IMR-90 (cell line): ENCODE measurements around the gene TMPRSS11A. TPM values are rescaled to one million over a fixed set of nuclear protein-coding genes. Genes with fewer than 3 reads are reported as not detected.

ENCODE experiments used
- ATAC-seq: fragments of 200-7000 bp; cut with Tn5 transposase; 2 replicates; pipeline ENCODE4 v1.9.1; 2020; ENCODE audit warnings: low read depth, mild to moderate bottlenecking, moderate library complexity
- BruUV-seq: library from RNA; stranded (reverse); fragments of 400-500 nt; replicated peaks from 2 replicates; lab custom pipeline; 2021; lab: Mats Ljungman, UMichigan
- CTCF ChIA-PET: fragments of 300-600 bp; formaldehyde crosslinking; extraction: SDS; loops from one replicate; lab custom pipeline; 2021; ENCODE audit warnings: antibody characterized with exemption; lab: Yijun Ruan, JAX
- POLR2A ChIA-PET: fragments of 300-600 bp; sonication (Branson Sonifier 250); formaldehyde crosslinking; loops from one replicate; lab custom pipeline; 2022; ENCODE audit warnings: antibody characterized with exemption; ENCODE audit not compliant: unreplicated experiment; lab: Charles Lee
- DNase-seq: peaks from one replicate; pipeline ENCODE4 v3.0.0; 2013
- H2AFZ ChIP-seq: replicated peaks from 2 replicates; pipeline ENCODE3; 2013; ENCODE audit warnings: low read length, mild to moderate bottlenecking; ENCODE audit not compliant: poor library complexity
- H2AK5ac ChIP-seq: 2 replicates; pipeline ENCODE4 v1.6.1; 2013; ENCODE audit warnings: low read depth, low read length, inconsistent platforms
- H2AK9ac ChIP-seq: replicated peaks from 2 replicates; pipeline ENCODE3; 2013; ENCODE audit warnings: mild to moderate bottlenecking, low read depth, low read length, moderate library complexity; ENCODE audit not compliant: poor library complexity
- H2BK120ac ChIP-seq: 2 replicates; pipeline ENCODE4 v1.6.1; 2013; ENCODE audit warnings: low read depth, low read length, inconsistent platforms
- H2BK15ac ChIP-seq: 3 replicates; pipeline ENCODE4 v1.6.1; 2013; ENCODE audit warnings: low read depth, low read length, inconsistent platforms
- H2BK20ac ChIP-seq: 2 replicates; pipeline ENCODE4 v1.6.1; 2013; ENCODE audit warnings: low read depth, mild to moderate bottlenecking, inconsistent platforms, low read length, moderate library complexity
- H2BK5ac ChIP-seq: 2 replicates; pipeline ENCODE4 v1.6.1; 2013; ENCODE audit warnings: mild to moderate bottlenecking, low read depth, low read length, inconsistent platforms; ENCODE audit not compliant: poor library complexity, severe bottlenecking
- H3K14ac ChIP-seq: replicated peaks from 2 replicates; pipeline ENCODE4 v1.6.1; 2013; ENCODE audit warnings: low read depth, low read length, inconsistent platforms
- H3K18ac ChIP-seq: 2 replicates; pipeline ENCODE4 v1.6.1; 2013; ENCODE audit warnings: low read depth, low read length, control low read depth
- H3K23ac ChIP-seq: 2 replicates; pipeline ENCODE4 v1.6.1; 2013; ENCODE audit warnings: low read depth, low read length, inconsistent platforms
- H3K27ac ChIP-seq: 2 replicates; pipeline ENCODE4 v1.5.1; 2013; ENCODE audit warnings: mild to moderate bottlenecking, control low read depth, low read length; ENCODE audit not compliant: insufficient read depth
- H3K27me3 ChIP-seq: 2 replicates; pipeline ENCODE4 v1.6.1; 2013; ENCODE audit warnings: low read length; ENCODE audit not compliant: control insufficient read depth, insufficient read depth
- H3K36me3 ChIP-seq: 2 replicates; pipeline ENCODE4 v1.6.1; 2013; ENCODE audit warnings: low read length, mixed read lengths; ENCODE audit not compliant: control insufficient read depth, insufficient read depth
- H3K4ac ChIP-seq: 2 replicates; pipeline ENCODE4 v1.6.1; 2013; ENCODE audit warnings: low read depth, low read length, inconsistent platforms
- H3K4me1 ChIP-seq: 2 replicates; pipeline ENCODE4 v1.6.1; 2013; ENCODE audit warnings: low read length, mixed read lengths; ENCODE audit not compliant: control insufficient read depth, insufficient read depth
- H3K4me2 ChIP-seq: 2 replicates; pipeline ENCODE4 v1.6.1; 2013; ENCODE audit warnings: low read depth, mild to moderate bottlenecking, control low read depth, low read length, moderate library complexity
- H3K4me3 ChIP-seq: 2 replicates; pipeline ENCODE4 v1.5.1; 2013; ENCODE audit warnings: low read depth, mild to moderate bottlenecking, control low read depth, low read length, moderate library complexity; ENCODE audit not compliant: insufficient read depth
- H3K56ac ChIP-seq: 2 replicates; pipeline ENCODE4 v1.6.1; 2013; ENCODE audit warnings: low read length, inconsistent platforms; ENCODE audit not compliant: insufficient read depth; ENCODE audit errors: extremely low read depth
- H3K79me1 ChIP-seq, 2 experiments: 2 replicates each; pipeline ENCODE4 v1.6.1; 2013; ENCODE audit warnings: low read length in 2 of 2, inconsistent platforms in 1 of 2, low read depth in 1 of 2
- H3K9ac ChIP-seq: 2 replicates; pipeline ENCODE4 v1.6.1; 2013; ENCODE audit warnings: low read depth, low read length, control low read depth
- H3K9me1 ChIP-seq: 2 replicates; pipeline ENCODE4 v1.6.1; 2013; ENCODE audit warnings: low read length, inconsistent platforms; ENCODE audit not compliant: insufficient read depth
- H3K9me3 ChIP-seq: 2 replicates; pipeline ENCODE4 v1.6.1; 2013; ENCODE audit warnings: low read length; ENCODE audit not compliant: control insufficient read depth, insufficient read depth
- H4K20me1 ChIP-seq: 2 replicates; pipeline ENCODE4 v1.6.1; 2013; ENCODE audit warnings: low read length, inconsistent platforms; ENCODE audit not compliant: insufficient read depth
- H4K5ac ChIP-seq: 2 replicates; pipeline ENCODE4 v1.6.1; 2013; ENCODE audit warnings: mild to moderate bottlenecking, low read depth, low read length, control low read depth
- H4K8ac ChIP-seq, 2 experiments: 2 replicates each; pipeline ENCODE4 v1.6.1; 2013; ENCODE audit warnings: low read depth in 2 of 2, low read length in 2 of 2, control low read depth in 1 of 2, inconsistent platforms in 1 of 2
- H4K91ac ChIP-seq: 2 replicates; pipeline ENCODE4 v1.6.1; 2013; ENCODE audit warnings: low read depth, low read length, inconsistent platforms; ENCODE audit not compliant: insufficient read depth
- BHLHE40 ChIP-seq: fragments of 150-350 bp; IDR thresholded peaks from 2 replicates; pipeline ENCODE4 v1.6.1; 2016; ENCODE audit warnings: mild to moderate bottlenecking, low read depth, low read length
- CEBPB ChIP-seq: IDR thresholded peaks from 2 replicates; pipeline ENCODE4 v1.6.1; 2012; ENCODE audit warnings: low read depth, low read length, improper control_type of control experiment
- CHD1 ChIP-seq: IDR thresholded peaks from 2 replicates; pipeline ENCODE4 v1.6.1; 2012; ENCODE audit warnings: low read depth, low read length, improper control_type of control experiment
- CTCF ChIP-seq: conservative IDR thresholded peaks from 2 replicates; pipeline ENCODE4 v1.5.1; 2012; ENCODE audit warnings: mild to moderate bottlenecking, low read depth, low read length, improper control_type of control experiment
- ELK1 ChIP-seq: fragments of 150-350 bp; IDR thresholded peaks from 2 replicates; pipeline ENCODE4 v1.6.1; 2016; ENCODE audit warnings: low read depth, mild to moderate bottlenecking, low read length, moderate library complexity, borderline replicate concordance
- FOS ChIP-seq: fragments of 150-350 bp; IDR thresholded peaks from 2 replicates; pipeline ENCODE4 v1.6.1; 2016; ENCODE audit warnings: low read depth, low read length
- MAFK ChIP-seq: IDR thresholded peaks from 2 replicates; pipeline ENCODE4 v1.6.1; 2012; ENCODE audit warnings: low read depth, low read length, improper control_type of control experiment
- MAZ ChIP-seq: IDR thresholded peaks from 2 replicates; pipeline ENCODE4 v1.6.1; 2012; ENCODE audit warnings: low read depth, mild to moderate bottlenecking, low read length, improper control_type of control experiment, moderate library complexity, borderline replicate concordance
- MXI1 ChIP-seq: IDR thresholded peaks from 2 replicates; pipeline ENCODE4 v1.6.1; 2012; ENCODE audit warnings: low read depth, mild to moderate bottlenecking, low read length, moderate library complexity, borderline replicate concordance
- NFE2L2 ChIP-seq: fragments of 150-350 bp; IDR thresholded peaks from 2 replicates; pipeline ENCODE4 v1.6.1; 2016; ENCODE audit warnings: low read depth, mild to moderate bottlenecking, low read length
- POLR2A ChIP-seq: IDR thresholded peaks from 2 replicates; pipeline ENCODE4 v1.6.1; 2012; ENCODE audit warnings: mild to moderate bottlenecking, low read depth, low read length
- RAD21 ChIP-seq: IDR thresholded peaks from 2 replicates; pipeline ENCODE4 v1.6.1; 2012; ENCODE audit warnings: low read length, improper control_type of control experiment
- RCOR1 ChIP-seq: IDR thresholded peaks from 2 replicates; pipeline ENCODE4 v1.6.1; 2012; ENCODE audit warnings: mild to moderate bottlenecking, low read length, improper control_type of control experiment; ENCODE audit not compliant: insufficient replicate concordance
- RFX5 ChIP-seq: IDR thresholded peaks from 2 replicates; pipeline ENCODE4 v1.8.0; 2012; ENCODE audit warnings: low read depth, mild to moderate bottlenecking, low read length, moderate library complexity
- SMC3 ChIP-seq: fragments of 150-350 bp; IDR thresholded peaks from 2 replicates; pipeline ENCODE4 v1.6.1; 2016; ENCODE audit warnings: low read depth, mild to moderate bottlenecking, antibody characterized with exemption, low read length, moderate library complexity
- USF2 ChIP-seq: fragments of 150-350 bp; IDR thresholded peaks from 2 replicates; pipeline ENCODE4 v1.6.1; 2017; ENCODE audit warnings: mild to moderate bottlenecking, antibody characterized with exemption, low read length, low read depth
- WGBS, 2 experiments: methylation state at CpG; one replicate each; pipeline versions ENCODE4 v1.1.5 to v1.1.7; 2013; ENCODE audit warnings: missing lambda C conversion rate in 2 of 2; ENCODE audit not compliant: insufficient read length in 1 of 2; ENCODE audit errors: extremely low coverage in 2 of 2; 5-methylcytosine and 5-hydroxymethylcytosine counted together
- dilution Hi-C: fragments of 300-500 bp; cut with HindIII; formaldehyde crosslinking; loops from one replicate; pipeline ENCODE4 v1.14.3; 2018; ENCODE audit warnings: low sequenced_read_pairs; ENCODE audit not compliant: unreplicated experiment
- in situ Hi-C: fragments of 300-500 bp; cut with MboI; formaldehyde crosslinking; loops from 3 replicates; pipeline ENCODE4 v1.14.3; 2019; ENCODE audit warnings: low sequenced_read_pairs, inconsistent platforms, mixed read lengths
- intact Hi-C: fragments of 100-400 bp; cut with micrococcal nuclease; formaldehyde crosslinking; loops from 2 replicates; pipeline ENCODE4 v1.10.0; 2022
- polyA plus RNA-seq, 3 experiments: library from polyadenylated mRNA; depleted of rRNA; stranded (reverse); fragments of >200 nt; gene quantifications; 2 replicates each; pipeline ENCODE4 v1.2.3, GENCODE V29; 2012; ENCODE audit warnings: low replicate concordance in 1 of 3
- total RNA-seq: library from RNA; depleted of rRNA; stranded (reverse); fragments of >200 nt; gene quantifications from 2 replicates; pipeline ENCODE4 v1.2.3, GENCODE V29; 2012

Gene TMPRSS11A
- total and polyA plus RNA-seq, 2 of the 4 experiments (the other 2 are of a cell fraction), result not detected

- H4K20me1 ChIP-seq, result no peaks in the 10 kb centered on the region
- H3K27ac ChIP-seq, result no peak overlapping the region
- no CpG with 5 or more reads among the region's 6 CpGs for WGBS, 2 experiments
- H2BK15ac ChIP-seq, result no peak overlapping the region
- H3K79me1 ChIP-seq, result no peaks in the 10 kb centered on the region
- H3K18ac ChIP-seq, result no peak overlapping the region
- no peak overlapping the region for H2AK9ac ChIP-seq
- no peak for TF ChIP-seq CEBPB
- TF ChIP-seq USF2, result no peak
- TF ChIP-seq MXI1, result no peak
- TF ChIP-seq POLR2A, result no peak
- no peak for TF ChIP-seq ELK1
- no peak for TF ChIP-seq MAFK
- TF ChIP-seq BHLHE40, result no peak
- no peak for TF ChIP-seq SMC3
- no peak for TF ChIP-seq MAZ
- no peak for TF ChIP-seq CTCF
- no peak for TF ChIP-seq NFE2L2
- TF ChIP-seq RFX5, result no peak
- no peak for TF ChIP-seq FOS
- no peak for TF ChIP-seq RAD21
- TF ChIP-seq CHD1, result no peak
- no peak for TF ChIP-seq RCOR1
- no peak overlapping the region for H2AK5ac ChIP-seq
- no peak overlapping the region for H3K23ac ChIP-seq
- no peak overlapping the region for H2BK20ac ChIP-seq
- CTCF ChIA-PET, result no interaction called here
- H3K14ac ChIP-seq, result no peak overlapping the region
- BruUV-seq, result no TSS peak
- no peak overlapping the region for H2BK120ac ChIP-seq
- no peak for ATAC-seq
- in situ Hi-C loops (loop anchor here (25.0 kb wide), 1 partner anchor 657 kb away; no protein-coding TSS in a partner anchor), intact Hi-C loops (no loop called here), dilution Hi-C loops (no loop called here)
- POLR2A ChIA-PET, result no interaction called here
- no peak overlapping the region for H2BK5ac ChIP-seq
- no peak overlapping the region for H4K8ac ChIP-seq
- H3K9ac ChIP-seq, result no peak overlapping the region
- no peak for DNase-seq
- H3K4me3 ChIP-seq, result no peak overlapping the region
- no peaks in the 10 kb centered on the region for H3K36me3 ChIP-seq
- H3K4me2 ChIP-seq, result no peak overlapping the region
- no peak overlapping the region for H4K5ac ChIP-seq
- H3K27me3 ChIP-seq, result no peaks in the 10 kb centered on the region
- no peak overlapping the region for H4K91ac ChIP-seq
- no peaks in the 10 kb centered on the region for H3K4me1 ChIP-seq
- H2AFZ ChIP-seq, result no peak overlapping the region
- H3K9me1 ChIP-seq, result no peaks in the 10 kb centered on the region
- H3K9me3 ChIP-seq, result no peaks in the 10 kb centered on the region
- H3K4ac ChIP-seq, result no peak overlapping the region
- H3K56ac ChIP-seq, result no peak overlapping the region
Observed at GRCh38 chr4:67980512-67980911, 17.2 kb upstream of the TMPRSS11A start.
